Astrocyte of the cerebellum (primary cell): Measurements from ENCODE around the gene UMODL1.

ENCODE experiments used
- DNase-seq: peaks from one replicate; pipeline ENCODE4 v3.0.0-alpha.2; 2011; ENCODE audit warnings: low read depth
- H3K4me3 ChIP-seq: 2 replicates; pipeline ENCODE4 v1.5.1; 2011; ENCODE audit warnings: mild to moderate bottlenecking, low read depth, low read length, moderate library complexity
- in situ Hi-C: cut with HindIII; loops from 2 replicates; pipeline ENCODE4 v1.10.0; 2017; ENCODE audit warnings: low sequenced_read_pairs
- TF ChIP-seq, protein P1 (sequence below): IDR thresholded peaks from 2 replicates; pipeline ENCODE4 v1.5.1; 2012; ENCODE audit warnings: low read length, low read depth, moderate library complexity, mild to moderate bottlenecking; ENCODE audit errors: missing control alignments

Gene UMODL1

DNA sequence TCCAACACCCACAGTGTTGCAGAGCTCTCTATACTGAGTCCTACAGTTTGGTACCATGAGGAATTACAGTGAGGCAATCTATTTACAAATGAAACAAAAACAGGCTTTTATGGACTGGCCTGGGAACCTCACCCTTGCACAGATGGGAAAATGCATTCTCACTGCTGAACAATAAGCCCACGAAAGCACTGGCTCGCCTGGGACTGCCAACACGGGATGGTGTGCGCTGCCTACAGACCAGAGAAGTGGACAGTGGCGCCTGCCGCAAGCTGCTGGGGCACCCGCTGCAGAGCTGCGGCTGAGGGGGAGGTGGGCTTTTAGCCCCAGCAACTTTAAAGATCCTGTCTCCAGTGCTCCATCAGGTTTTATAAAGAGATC, 119.4 kb downstream of the UMODL1 start:
- no peak overlapping the region for H3K4me3 ChIP-seq
- in situ Hi-C loops, result no loop called here
- DNase-seq, result no peak
- TF ChIP-seq, protein P1, sequence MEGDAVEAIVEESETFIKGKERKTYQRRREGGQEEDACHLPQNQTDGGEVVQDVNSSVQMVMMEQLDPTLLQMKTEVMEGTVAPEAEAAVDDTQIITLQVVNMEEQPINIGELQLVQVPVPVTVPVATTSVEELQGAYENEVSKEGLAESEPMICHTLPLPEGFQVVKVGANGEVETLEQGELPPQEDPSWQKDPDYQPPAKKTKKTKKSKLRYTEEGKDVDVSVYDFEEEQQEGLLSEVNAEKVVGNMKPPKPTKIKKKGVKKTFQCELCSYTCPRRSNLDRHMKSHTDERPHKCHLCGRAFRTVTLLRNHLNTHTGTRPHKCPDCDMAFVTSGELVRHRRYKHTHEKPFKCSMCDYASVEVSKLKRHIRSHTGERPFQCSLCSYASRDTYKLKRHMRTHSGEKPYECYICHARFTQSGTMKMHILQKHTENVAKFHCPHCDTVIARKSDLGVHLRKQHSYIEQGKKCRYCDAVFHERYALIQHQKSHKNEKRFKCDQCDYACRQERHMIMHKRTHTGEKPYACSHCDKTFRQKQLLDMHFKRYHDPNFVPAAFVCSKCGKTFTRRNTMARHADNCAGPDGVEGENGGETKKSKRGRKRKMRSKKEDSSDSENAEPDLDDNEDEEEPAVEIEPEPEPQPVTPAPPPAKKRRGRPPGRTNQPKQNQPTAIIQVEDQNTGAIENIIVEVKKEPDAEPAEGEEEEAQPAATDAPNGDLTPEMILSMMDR, result no peak

DNA sequence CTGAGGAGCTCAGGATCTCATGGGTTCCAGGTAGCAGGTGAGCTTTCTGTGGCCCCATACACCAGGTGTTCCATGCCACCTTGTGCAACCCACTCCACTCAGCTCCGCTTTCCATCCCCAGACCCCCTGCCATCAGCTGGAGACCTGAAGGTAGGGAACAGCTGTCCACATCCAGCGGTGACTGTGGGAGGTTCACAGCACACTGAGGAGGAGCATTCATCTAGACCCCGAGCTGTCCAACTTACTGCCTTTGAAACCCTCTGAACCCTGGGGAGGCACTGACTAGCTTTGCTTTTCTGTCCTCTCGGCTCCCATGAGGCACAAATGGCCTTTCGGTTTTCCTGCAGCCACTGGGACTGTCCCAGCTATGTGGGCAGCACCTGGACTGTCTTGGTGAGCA, 119.9 kb downstream of the UMODL1 start:
- in situ Hi-C loops, result no loop called here
- no peak overlapping the region for H3K4me3 ChIP-seq
- TF ChIP-seq, protein P1, result no peak
- DNase-seq, result no peak

GRCh38 chr21:42191696-42192595, 120.8 kb downstream of the UMODL1 start:
- no peak for DNase-seq
- H3K4me3 ChIP-seq, result no peak overlapping the region
- TF ChIP-seq, protein P1, result no peak
- in situ Hi-C loops, result no loop called here
